ENCODE data around the gene METTL26.
"Not testable (repeated sequence)": the region's sequence is repeated elsewhere in the genome, so short reads cannot be mapped to it uniquely, and the experiment has no call there.

METTL26 gene

DNA sequence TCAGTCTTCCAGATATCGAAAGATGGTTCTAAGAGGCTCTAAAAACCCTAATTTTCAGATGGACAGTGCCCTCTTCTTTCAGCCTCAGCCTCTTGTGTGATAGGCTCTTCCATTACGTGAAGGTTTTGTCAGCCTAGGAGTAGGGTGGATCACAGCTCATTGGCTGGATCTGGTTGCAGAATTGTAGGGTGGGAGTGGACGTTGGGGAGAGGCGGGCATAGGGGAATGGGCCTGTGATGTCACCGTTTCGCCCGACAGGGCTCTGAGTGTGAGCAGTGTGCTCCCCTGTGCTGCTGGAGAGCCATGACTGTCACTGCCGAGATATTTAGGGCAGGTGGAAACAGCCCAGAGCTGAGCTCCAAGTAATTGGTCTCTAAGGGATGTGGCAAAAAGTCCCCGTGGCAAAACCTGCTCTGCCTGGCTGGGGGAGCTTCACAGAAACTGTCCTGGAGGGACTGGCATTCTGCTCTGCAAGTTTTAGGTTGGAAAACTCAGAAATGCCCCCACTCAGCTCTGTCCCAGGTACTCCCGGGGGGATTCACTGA lies 11.5 kb downstream of the METTL26 start:
- no peak for DNase-seq

DNA sequence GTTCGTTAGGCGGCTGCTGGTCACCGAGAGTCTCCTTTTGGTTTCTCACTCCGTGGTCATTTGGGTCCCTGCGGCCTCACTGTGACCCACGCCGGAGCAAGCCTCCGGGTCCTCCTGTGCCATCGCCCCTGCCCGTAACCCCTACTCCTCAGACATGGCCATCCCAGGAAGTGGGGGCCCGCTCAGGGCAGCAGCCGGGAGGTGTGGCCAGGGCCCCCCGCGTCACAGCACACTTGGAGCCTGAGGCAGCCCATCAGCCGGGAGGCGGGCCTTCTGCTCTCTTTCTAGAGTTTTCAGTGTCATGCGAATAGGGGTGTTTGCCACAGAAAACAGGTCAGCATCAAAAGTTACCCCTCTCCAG lies 13.2 kb downstream of the METTL26 start:
- DNase-seq: no peak

DNA sequence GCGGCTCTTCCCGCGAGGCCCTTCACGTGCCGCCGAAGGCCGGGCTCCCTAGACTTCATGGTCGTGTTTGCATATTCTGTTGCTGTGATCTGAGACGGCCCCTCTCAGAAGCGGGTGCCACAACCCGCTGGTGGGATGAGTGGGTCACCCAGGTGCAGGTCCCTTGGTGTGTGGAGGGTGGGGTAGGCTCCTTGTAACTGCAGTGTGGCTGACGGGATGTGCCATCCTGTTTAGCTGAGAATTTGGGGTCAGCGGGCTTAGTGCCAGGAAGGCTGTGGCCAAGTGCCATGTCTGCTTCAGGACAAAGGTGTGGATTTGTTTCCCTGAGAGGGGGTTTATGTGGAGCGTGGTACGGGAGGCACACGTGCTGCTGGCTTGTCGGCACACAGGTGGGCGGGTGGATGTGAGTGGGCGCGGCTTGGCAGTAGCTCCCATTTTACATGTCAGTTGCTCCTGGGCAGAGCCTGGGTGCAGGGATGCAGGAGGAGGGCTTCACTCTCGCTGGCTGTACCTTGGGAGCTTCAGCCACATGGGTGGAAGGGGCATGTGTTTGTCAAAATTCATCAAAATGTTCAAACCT lies 14.5 kb downstream of the METTL26 start:
- no peak for DNase-seq

DNA sequence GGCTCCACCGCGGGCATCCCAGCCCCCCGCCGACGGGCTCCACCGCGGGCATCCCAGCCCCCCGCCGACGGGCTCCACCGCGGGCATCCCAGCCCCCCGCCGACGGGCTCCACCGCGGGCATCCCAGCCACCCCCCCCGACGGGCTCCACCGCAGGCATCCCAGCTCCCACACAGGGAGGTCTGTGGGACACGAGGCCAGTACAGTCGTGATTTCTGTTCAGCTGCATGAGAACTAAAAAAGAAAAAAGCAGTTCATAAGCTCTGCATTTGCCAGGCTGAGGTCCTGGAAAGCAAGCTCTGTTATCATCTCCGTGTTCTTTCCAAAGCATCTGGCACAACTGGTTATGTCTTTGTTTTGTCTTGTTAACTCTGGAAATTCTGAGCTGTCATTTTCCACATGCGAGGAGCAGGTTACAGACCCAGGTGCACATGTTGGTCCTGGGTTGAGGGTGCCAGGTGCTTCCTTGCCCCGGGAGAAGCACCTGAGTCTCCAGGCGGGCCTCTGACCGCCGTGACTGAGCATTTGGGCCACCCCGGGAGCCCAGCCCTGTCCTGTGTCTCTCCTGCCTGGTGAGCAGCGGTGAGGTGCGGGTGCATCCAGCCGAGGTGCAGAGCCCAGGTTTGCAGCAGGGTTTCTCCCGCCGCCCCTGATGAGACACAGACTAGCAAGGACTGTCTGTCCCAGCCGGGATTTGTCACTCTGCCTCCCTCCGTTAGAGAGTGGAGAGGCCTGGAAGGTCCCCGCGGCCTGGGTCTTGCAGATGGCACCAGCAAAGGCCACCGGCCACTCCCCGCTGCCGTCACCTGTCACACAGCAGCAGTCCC lies 15.2 kb downstream of the METTL26 start:
- no peak for DNase-seq

DNA sequence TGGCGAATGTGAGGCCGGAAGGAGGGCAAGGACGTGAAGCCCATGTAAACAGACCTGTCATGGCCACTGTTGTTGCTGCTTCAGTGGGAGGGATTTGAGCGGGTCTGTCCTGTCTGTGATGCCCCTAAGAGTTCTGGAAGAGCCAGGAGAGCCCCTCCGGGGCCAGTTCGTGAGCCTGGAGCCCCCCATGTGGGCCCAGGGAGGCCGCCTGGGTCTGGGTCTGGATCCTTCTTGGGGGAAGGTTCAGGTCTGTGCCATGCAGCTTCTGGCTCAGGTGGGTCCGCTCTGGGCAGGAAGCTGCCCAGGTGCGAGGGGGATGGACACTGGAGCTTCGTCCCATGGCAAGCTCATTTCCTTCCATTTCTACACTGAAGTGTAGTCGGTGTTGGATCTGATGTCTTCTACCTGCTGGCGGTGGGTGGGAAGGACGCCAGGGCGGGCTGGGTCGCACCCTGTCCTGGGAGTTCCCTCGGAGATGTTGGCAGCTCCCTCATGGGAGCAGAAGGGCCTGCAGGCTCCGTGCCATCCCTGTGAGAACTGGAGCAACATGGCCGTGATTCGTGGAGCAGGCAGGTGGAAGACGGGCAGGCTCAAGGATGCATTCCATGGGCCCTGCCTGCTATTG lies 16.5 kb downstream of the METTL26 start:
- DNase-seq: no peak

DNA sequence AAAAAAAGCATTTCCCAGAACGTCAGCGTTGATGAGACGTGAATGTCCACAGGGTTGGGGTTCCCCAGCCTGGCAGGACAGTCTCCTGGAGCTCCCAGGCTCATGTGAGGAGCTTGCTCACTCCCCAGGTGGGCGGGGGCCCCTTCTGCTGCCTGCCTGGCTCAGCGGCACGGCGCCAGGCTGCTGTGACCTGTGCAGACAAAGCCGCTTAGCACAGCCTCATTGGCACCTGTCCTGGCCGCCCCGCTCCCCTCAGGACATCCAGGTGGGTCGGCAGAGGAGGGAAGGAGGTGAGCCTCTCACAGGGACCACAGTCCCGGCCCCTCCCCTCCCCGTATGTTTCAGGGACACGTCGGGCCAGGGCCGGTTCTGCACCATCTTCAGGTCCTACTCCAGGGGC lies 18.2 kb downstream of the METTL26 start:
- no peak for DNase-seq

DNA sequence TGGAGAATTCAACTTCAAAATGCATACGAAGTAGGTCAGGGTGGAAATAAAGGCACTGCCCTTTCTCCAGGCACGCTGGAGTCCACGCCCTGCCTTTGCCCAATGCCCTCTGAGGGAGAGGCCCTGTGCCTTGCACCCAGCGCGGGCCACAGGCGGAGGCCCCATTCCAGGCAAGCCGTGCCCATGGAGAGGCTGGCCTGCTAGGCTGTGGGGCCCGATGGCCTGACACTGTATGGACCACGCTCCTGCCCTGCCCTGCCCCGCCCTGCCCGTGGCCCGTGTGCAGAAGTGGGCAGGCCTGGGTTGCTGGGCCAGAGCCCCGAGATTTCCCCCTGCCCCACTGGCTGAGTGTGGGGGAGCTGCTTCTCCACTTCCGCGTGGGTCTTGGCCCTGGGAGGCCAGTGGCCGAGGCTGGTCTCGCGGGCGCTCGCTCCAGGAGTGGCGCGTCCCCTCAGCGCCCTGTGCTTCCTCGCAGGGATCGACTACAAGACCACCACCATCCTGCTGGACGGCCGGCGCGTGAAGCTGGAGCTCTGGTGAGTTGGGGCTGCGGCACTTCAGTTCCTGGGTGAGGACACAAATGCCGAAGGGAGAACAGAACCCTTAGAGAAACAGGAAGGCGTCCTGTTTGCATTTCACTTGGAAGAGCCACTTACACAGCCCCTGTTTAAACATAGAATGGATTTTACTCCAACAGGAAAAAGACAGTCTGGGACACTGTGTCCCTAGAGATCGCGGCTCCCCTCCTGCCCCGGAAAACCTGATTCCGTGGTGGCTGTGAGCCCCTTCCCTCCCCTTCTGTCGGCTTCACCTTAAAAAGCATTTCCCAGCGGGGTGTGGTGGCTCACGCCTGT lies 19.1 kb downstream of the METTL26 start:
- DNase-seq: no peak

DNA sequence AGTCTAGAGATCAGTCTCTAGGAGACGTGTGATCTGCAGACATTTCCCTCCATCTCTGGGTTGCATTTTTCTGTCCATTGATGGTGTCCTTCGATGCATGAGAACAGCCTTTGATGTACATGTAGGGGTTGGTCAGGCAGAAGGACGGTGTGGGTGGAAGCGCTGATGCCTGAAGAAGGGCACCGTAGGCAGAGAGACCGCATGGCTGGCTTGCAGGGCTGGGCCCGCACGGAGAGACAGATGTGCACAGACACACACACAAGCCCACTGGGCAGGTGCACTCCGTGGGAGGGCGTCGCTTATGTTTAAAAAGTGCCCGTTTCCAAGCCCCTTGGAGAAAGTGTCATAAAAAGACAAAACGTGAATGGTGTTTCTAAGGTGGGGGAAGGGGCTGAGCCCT lies 21.0 kb downstream of the METTL26 start:
- no peak for DNase-seq

DNA sequence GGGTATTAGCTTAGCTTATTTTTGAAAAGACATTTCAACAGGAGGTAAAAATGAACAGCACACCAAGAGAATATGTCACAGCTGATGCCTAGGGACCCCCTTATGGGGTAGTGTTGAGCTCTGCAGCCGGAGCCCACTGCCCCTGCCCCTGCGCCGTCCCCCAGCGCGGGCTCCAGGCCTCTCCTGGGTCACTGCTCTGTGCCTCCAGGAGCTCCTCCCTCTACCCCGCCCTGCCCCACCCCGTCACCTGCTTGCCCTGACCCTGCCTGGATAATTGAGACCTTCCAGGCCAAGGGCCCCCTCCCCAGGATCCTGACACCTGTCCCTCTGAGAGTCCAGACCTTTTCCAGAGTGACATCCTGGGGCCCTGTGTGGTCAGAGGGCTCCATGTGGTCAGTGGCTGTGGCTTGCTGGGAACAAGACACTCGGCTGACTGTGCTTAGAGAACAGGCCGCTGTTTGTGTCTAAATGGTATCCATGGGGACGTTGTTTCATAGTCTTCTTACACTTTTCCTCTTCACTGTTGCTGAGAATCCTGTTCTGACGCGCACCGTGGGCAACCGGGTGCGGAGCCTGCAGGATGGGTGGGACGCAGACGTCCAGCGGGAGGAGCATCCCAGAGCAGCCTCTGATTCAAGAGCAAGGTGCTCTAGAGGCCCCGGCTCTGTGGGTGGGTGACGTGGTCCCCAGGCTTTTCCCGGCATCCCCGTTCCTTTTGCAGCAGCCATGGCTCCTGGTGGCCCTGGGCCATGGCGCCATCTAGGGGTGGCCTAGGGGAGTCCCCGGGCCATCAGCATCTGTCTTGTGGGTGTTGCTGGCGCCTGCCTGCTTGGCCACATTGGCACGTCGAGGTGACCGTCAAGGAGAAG lies 25.4 kb downstream of the METTL26 start:
- no peak for DNase-seq

DNA sequence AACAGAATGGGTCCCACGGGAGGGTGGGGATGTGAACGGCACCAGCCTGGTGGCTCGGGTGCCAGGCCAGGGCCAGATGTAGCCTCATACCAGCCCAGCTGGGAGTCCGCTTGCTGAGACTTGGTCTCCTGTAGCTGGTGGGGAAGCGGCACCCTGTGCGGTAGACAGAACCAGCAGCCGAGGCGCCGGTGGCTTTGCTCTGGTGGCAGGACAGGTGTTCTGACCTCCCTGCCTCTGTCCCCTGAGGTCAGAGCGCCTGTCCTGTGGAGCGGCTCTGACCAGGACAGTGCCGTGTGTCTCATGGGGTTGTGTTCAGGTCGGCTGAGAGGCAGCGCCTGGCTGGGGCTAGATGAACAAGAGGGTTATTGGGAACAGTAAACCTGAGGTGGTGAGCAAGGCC lies 26.1 kb downstream of the METTL26 start:
- no peak for DNase-seq

DNA sequence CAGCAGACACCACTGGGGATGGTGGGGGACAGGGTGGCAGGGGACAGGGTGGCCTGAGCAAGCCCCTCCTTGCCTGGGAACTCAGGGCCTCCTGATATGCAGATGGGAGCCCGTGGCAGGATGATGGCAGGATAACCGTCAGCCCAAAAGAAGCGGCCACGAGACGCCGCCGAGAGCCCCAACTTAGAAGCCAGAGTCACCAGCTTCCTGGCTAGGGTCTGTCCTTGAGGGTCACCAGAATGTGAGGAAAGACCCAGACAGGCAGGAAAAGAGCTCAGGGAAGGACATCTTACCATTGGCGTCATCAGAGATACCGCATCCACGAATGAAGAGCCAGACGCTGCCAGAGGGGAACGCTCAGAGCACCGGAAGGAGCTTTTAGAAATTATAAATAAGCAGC lies 26.8 kb downstream of the METTL26 start:
- no peak for DNase-seq

DNA sequence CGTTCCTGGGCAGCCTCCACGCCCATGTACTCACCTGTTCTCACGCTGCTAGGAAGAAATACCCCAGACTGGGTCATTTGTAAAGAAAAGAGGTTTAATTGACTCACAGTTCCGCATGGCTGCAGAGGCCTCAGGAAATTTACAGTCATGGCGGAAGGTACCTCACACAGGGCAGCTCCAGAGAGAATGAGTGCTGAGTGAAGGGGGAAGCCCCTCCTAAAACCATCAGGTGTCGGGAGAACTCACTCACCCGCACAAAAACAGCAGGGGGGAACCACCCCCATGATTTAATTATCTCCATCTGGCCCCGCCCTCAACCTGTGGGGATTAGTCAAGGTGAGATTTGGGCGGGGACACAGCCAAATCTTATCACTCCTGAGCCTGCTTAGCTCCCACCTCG lies 28.1 kb downstream of the METTL26 start:
- DNase-seq: no peak

DNA sequence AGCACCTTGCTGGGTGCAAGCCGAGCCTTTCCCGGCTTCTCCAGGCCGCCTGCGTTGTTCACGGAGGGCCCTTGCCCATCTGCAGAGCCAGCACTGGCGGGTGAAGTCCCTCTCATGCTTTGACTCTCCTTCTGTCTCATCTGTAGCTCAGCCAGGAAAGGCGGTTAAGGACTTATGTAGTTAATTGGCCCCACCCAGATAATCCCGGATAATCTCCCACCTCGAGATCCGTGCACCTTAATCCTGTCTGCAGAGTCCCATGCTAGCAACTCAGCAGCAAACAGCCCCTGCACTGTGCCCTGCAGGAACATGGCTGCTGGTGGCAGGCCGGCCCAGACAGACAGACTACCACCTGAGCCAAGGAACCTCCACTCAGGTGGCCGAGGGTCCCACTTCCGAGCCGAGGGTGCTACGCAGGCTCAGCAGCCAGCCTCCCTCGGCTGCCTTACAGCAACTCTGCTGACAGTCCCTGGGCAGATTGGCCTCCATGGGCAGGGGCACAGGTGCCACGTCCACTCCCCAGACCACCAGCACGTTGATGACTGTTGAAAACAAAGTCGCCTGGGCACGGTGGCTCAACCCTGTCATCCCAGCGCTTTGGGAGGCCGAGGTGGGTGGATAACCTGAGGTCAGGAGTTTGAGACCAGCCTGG lies 29.3 kb downstream of the METTL26 start:
- DNase-seq: no peak

DNA sequence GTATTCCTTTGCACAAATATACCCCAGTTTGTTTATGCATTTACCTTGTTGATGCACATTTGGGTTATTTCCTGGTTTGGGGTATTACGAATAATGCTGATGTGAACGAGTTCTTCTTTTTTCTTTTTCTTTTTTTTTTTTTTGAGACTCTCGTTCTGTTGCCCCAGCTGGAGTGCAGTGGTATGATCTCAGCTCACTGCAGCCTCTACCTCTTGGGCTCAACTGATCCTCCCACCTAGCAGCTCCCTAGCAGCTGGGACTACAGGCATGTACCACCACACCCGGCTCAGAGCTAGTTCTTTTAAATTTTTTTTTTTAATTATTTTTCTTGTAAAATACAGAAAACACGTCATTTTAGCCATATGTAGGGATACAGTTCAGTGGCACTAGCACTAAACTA lies 32.2 kb downstream of the METTL26 start:
- DNase-seq: no peak

DNA sequence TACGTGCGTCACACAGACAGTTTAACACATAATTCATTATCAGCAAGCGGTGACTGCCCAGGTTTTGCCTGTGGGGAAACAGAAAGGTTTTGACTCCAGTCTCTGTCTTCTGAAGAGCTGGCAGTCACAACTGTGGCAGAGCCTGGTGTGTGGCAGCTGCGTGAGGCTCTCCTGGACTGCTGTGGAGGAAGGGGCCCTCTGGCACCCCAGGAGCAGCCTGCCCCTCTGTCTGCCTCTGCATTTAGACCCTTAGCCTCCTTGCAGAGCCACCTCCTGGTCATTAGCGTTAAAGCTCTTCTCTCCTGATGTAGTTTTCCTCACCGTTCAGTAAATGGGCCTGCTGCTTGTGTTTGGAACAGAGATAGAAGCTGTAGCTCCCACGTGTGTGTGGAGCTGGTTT lies 35.3 kb downstream of the METTL26 start:
- DNase-seq: no peak

DNA sequence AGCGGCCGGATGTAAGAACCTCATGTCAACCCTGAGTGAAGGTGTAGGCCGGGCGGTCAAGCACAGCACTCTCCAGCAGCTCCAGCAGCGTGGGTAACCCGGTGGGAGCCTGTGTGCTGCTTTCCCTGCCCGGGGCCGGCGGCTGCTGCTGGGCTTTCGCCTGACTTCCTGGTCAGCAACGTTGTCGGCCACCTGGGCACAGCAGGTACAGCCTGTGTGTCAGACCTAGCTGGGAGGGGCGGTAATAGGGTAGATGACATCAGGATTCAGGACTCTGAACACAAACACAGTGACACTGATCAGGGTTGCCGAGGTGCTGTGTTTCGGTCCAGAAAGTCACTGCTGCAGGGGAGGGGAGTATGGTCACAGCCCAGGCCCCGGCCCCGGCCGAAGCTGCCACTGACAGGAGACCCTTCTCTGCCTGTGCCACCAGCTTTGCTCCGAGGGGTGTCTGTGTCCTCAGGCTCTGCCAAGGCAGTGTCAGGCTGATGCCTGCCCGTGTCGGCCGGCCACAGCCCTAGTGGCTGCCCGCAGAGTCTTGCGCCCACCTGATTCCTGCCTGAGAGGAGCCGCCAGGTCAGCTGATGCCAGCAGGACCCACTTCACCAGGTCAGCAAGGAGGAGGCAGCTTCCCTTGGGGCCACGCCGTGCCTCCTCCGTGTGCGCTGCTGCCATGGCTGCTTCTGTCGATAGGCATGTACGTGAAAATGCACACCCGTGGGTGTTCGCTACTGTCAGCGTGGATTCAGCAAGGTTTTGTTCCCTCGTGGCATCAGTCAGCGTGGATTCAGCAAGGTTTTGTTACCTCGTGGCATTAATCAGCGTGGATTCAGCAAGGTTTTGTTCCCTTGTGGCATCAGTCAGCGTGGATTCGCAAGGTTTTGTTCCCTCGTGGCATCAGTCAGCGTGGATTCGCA lies 37.0 kb downstream of the METTL26 start:
- DNase-seq: no peak

DNA sequence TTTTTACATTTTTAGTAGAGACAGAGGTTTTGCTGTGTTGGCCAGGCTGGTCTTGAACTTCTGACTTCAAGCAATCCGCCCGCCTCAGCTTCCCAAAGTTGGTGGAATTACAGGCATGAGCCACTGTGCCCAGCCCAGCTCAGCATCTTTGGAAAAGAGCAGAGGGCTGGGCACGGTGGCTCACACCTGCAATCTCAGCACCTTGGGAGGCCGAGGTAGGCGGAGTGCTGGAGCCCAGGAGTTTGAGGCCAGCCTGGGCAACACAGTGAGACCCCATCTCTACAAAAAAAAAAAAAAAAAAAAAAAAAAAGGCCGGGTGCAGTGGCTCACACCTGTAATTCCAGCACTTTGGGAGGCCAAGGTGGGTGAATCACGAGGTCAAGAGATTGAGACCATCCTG lies 38.5 kb downstream of the METTL26 start:
- DNase-seq: not testable (repeated sequence)

DNA sequence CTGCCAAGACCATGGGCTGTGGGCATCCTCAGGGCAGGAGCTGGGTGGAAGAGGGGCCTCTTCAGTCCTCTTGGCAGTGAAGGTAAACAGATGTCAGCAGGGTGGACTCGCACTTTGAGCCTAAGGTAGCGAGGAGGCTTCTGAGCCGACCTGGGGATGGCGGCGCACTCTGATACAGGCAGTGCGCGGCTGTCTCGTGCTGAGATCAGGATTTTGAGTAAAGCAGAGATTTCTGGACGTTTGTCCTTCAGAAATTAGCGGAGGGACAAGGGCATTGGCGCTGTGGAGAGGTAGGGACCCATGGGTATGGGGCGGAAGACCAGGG lies 39.4 kb downstream of the METTL26 start:
- DNase-seq: no peak

DNA sequence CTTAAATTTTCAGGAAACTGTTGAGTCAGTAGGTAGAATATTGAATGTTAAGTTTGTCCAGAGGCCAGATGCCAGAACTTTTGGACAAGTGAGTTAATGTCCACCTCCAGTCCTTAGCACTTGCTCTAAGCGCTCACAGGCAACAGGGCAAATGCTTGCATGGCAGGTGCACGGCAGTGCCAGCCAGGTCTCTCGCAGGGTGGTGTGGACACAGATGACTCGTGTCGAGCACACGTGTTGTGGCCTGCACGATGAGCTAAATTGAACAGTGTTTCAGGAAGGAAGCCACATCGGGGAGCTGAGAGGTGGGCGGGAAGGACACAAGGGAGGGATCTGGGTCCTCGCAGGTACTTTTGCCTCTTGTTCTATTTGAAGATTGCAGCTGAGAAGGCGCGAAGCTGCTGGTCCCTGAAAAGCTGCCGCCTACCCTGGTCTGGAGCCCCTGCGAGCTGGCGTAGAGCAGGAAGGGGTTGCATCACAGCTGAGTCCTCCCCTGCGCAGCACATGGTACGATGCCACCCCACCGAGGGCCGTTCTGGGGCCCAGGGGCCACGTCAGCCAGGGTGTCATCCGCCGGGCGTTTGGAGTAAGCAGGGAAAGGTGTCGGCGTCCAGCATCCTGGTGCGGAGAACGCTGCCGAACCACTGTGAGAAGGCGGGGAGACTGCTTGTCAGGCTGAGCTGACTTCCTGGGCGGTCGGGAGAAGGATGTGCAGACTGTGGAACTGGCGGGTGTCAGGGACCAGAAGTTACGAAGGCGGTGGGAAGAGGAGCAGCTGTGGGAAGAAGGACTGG lies 40.0 kb downstream of the METTL26 start:
- no peak for DNase-seq

DNA sequence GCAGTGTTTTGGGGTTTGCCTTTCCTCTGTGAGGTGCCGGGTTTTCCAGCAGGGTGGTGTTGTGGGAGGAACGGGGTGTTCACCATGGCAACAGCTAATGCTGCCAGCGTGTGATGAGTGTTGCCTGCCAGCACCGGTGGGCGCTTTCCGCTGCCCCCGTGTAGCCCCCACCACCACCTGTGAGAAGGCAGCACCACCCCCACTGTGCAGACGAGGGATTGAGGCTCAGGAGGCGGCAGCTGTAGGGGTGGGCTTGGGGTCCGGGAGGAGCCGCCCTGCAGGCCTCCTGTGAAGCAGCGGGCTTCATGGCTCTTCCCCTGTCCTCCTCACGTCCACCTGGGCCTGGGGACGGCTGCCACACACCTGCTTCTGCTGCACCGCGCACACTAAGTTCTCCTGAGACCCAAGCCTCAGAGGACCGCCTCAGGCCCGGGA lies 41.0 kb downstream of the METTL26 start:
- no peak for DNase-seq
